ENCODE data around the gene MOB1B.
"Not testable (repeated sequence)": the region's sequence is repeated elsewhere in the genome, so short reads cannot be mapped to it uniquely, and the experiment has no call there.

The MOB1B gene

DNA sequence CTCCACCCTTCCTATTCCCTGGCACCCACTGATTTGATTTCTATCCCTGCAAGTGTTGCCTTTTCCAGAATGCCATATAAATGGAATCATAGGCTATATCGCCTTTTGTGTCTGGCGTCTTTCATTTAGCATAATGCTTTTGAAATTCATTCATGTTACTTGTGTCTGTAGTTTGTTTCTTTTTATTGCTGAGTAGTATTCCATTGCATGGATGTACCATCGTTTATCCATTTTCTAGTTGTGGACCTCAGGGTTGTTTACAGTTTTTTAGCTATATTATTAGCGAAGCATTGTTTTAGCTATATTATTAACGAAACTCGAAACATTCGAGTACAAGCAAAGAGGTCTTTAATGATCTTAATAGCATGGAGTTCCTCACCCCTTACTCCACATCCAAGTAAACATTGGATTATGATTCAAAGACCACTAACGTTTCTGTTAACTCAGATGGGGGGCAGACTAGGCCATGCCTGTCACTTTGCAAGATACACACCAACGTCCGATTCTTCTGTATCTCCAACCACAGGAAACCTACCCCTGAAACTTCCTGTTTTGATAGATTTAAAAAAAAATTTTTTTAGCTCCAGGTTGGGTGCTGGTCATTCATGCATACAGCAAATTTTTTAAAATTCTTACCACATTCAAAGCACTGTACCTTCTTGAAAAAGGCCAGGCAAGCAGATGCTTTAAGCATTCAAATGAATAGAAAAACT is 92.4 kb downstream of the MOB1B start:
- Histone ChIP-seq H3K36me3 (ENCODE audit: low read depth) (peaks cover 24% of the 10 kb centered on the region), H3K9me3 (ENCODE audit: severe bottlenecking) (no peaks in the 10 kb centered on the region), H3K27ac (ENCODE audit: poor library complexity, severe bottlenecking) (peak overlapping the region; percentile 63), H3K27me3 (ENCODE audit: insufficient read depth, poor library complexity, severe bottlenecking) (no peaks in the 10 kb centered on the region), H3K4me1 (ENCODE audit: insufficient read depth, poor library complexity, severe bottlenecking) (peaks cover 6% of the 10 kb centered on the region), H3K4me3 (ENCODE audit: severe bottlenecking) (peak overlapping the region; percentile 57)
- TF ChIP-seq, protein P1, sequence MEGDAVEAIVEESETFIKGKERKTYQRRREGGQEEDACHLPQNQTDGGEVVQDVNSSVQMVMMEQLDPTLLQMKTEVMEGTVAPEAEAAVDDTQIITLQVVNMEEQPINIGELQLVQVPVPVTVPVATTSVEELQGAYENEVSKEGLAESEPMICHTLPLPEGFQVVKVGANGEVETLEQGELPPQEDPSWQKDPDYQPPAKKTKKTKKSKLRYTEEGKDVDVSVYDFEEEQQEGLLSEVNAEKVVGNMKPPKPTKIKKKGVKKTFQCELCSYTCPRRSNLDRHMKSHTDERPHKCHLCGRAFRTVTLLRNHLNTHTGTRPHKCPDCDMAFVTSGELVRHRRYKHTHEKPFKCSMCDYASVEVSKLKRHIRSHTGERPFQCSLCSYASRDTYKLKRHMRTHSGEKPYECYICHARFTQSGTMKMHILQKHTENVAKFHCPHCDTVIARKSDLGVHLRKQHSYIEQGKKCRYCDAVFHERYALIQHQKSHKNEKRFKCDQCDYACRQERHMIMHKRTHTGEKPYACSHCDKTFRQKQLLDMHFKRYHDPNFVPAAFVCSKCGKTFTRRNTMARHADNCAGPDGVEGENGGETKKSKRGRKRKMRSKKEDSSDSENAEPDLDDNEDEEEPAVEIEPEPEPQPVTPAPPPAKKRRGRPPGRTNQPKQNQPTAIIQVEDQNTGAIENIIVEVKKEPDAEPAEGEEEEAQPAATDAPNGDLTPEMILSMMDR (IDR thresholded peaks at IDR 0.05; ENCODE audit: poor library complexity, severe bottlenecking): no peak
- DNase-seq (ENCODE audit: low spot score): no peak
- no peak for ATAC-seq (ENCODE audit: low read depth)

DNA sequence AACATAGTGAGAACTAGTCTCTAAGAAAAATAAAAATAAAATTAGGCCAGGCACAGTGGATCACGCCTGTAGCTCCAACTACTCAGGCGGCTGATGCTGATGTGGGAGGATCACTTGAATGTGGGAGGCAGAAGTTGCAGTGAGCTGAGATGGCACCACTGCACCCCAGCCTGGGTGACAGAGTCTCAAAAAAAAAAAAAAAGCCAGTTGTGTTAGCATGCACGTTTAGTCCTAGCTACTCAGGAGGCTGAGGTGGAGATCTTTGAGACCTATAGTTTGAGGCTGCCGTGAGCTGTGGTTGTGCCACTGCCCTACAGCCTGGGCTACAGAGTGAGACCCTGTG is 93.8 kb downstream of the MOB1B start:
- Histone ChIP-seq H3K4me1 (ENCODE audit: insufficient read depth, poor library complexity, severe bottlenecking) (peaks cover 6% of the 10 kb centered on the region), H3K4me3 (ENCODE audit: severe bottlenecking) (no peak overlapping the region), H3K27ac (ENCODE audit: poor library complexity, severe bottlenecking) (no peak overlapping the region)

DNA sequence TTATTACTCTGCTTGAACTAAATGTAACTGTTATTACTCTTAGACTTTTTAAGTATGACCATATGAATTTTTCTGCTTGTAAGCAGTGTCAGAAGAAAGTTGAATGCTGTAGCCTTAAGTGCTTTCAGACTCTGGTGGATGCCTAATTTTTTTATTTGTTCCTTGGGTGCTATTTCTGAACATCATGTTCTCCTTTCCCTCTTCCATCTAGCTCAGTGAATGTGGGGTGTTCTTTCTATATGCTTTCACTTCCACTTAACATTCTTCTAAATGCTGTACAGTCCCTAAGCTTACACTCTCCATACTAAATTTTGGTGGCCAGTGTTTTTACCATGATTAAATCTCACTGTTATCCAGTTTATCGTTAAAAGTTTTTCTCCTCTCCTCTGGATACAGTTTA is 94.9 kb downstream of the MOB1B start:
- DNase-seq (ENCODE audit: low spot score): no peak
- Histone ChIP-seq H3K36me3 (ENCODE audit: low read depth) (peaks cover 24% of the 10 kb centered on the region), H3K27me3 (ENCODE audit: insufficient read depth, poor library complexity, severe bottlenecking) (no peaks in the 10 kb centered on the region), H3K4me3 (ENCODE audit: severe bottlenecking) (no peak overlapping the region), H3K9me3 (ENCODE audit: severe bottlenecking) (no peaks in the 10 kb centered on the region), H3K4me1 (ENCODE audit: insufficient read depth, poor library complexity, severe bottlenecking) (peaks cover 6% of the 10 kb centered on the region), H3K27ac (ENCODE audit: poor library complexity, severe bottlenecking) (no peak overlapping the region)
- TF ChIP-seq, protein P1 (IDR thresholded peaks at IDR 0.05; ENCODE audit: poor library complexity, severe bottlenecking): no peak
- no peak for ATAC-seq (ENCODE audit: low read depth)

More for the DNA sequence above, 93.8 kb downstream of the MOB1B start:
- no peak for DNase-seq (ENCODE audit: low spot score)
- TF ChIP-seq, protein P1 (IDR thresholded peaks at IDR 0.05; ENCODE audit: poor library complexity, severe bottlenecking): no peak
- Histone ChIP-seq H3K27me3 (ENCODE audit: insufficient read depth, poor library complexity, severe bottlenecking) (no peaks in the 10 kb centered on the region), H3K9me3 (ENCODE audit: severe bottlenecking) (no peaks in the 10 kb centered on the region), H3K36me3 (ENCODE audit: low read depth) (peaks cover 24% of the 10 kb centered on the region)
- no peak for ATAC-seq (ENCODE audit: low read depth)

DNA sequence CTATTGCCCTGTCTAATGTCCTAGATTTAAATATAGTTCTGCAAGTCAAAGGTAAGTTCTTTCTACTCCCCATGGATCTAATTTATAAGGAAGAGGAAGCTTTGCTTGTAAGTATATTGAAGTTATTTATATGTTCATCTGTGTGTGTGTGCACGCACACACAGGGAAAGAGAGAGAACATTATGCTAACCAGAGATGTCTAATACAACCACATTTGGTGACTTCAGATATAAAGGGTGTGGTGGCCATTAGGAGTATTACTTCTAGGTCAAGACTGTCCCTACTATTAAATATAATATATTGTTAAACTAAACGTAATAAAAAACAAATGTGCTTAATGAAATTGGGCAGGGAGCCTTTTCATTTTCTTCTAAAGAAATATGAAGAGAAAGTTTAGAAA is 95.4 kb downstream of the MOB1B start:
- H3K27ac ChIP-seq (ENCODE audit: poor library complexity, severe bottlenecking): no peak overlapping the region

DNA sequence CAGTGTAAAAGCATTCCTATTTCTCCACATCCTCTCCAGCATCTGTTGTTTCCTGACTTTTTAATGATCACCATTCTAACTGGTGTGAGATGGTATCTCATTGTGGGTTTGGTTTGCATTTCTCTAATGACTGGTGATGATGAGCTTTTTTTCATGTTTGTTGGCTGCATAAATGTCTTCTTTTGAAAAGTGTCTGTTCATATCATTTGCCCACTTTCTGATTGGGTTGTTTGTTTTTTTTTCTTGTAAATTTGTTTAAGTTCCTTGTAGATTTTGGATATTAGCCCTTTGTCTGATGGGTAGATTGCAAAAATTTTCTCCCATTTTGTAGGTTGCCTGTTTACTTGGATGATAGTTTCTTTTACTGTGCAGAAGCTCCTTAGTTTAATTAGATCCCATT is 97.5 kb downstream of the MOB1B start:
- H3K9me3 ChIP-seq (ENCODE audit: severe bottlenecking); H3K27me3 ChIP-seq (ENCODE audit: insufficient read depth, poor library complexity, severe bottlenecking); H3K4me3 ChIP-seq (ENCODE audit: severe bottlenecking); DNase-seq (ENCODE audit: low spot score); H3K27ac ChIP-seq (ENCODE audit: poor library complexity, severe bottlenecking); ATAC-seq (ENCODE audit: low read depth); H3K4me1 ChIP-seq (ENCODE audit: insufficient read depth, poor library complexity, severe bottlenecking): not testable (repeated sequence)
- H3K36me3 ChIP-seq (ENCODE audit: low read depth): peaks cover 24% of the 10 kb centered on the region

More for the DNA sequence above, 95.4 kb downstream of the MOB1B start:
- Histone ChIP-seq H3K9me3 (ENCODE audit: severe bottlenecking) (no peaks in the 10 kb centered on the region), H3K36me3 (ENCODE audit: low read depth) (peaks cover 24% of the 10 kb centered on the region), H3K27me3 (ENCODE audit: insufficient read depth, poor library complexity, severe bottlenecking) (no peaks in the 10 kb centered on the region), H3K4me1 (ENCODE audit: insufficient read depth, poor library complexity, severe bottlenecking) (peaks cover 6% of the 10 kb centered on the region), H3K4me3 (ENCODE audit: severe bottlenecking) (no peak overlapping the region)
- DNase-seq (ENCODE audit: low spot score): no peak
- TF ChIP-seq, protein P1 (IDR thresholded peaks at IDR 0.05; ENCODE audit: poor library complexity, severe bottlenecking): no peak
- ATAC-seq (ENCODE audit: low read depth): no peak

DNA sequence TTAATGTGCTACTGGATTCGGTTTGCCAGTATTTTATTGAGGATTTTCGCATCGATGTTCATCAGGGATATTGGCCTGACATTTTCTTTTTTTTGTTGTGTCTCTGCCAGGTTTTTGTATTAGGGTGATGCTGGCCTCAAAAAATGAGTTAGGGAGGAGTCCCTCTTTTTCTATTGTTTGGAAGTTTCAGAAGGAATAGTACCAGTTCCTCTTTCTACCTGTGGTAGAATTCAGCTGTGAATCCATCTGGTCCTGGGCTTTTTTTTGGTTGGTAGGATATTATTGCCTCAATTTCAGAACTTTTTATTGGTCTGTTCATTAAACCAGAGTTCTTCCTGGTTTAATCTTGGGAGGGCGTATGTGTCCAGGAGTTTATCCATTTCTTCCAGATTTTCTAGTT is 99.2 kb downstream of the MOB1B start:
- not testable (repeated sequence) for DNase-seq (ENCODE audit: low spot score); H3K9me3 ChIP-seq (ENCODE audit: severe bottlenecking); H3K4me1 ChIP-seq (ENCODE audit: insufficient read depth, poor library complexity, severe bottlenecking); H3K27me3 ChIP-seq (ENCODE audit: insufficient read depth, poor library complexity, severe bottlenecking); H3K27ac ChIP-seq (ENCODE audit: poor library complexity, severe bottlenecking); H3K4me3 ChIP-seq (ENCODE audit: severe bottlenecking); ATAC-seq (ENCODE audit: low read depth)
- H3K36me3 ChIP-seq (ENCODE audit: low read depth): peaks cover 24% of the 10 kb centered on the region

Measured in RWPE2 (cell line).